HepG2 (cell line): Measurements from ENCODE around the gene ADGRL1. TPM values are rescaled to one million over a fixed set of nuclear protein-coding genes. Genes with fewer than 3 reads are reported as not detected.

Experiments
- ATAC-seq: fragments of 200-7000 bp; cut with Tn5 transposase; 3 replicates; pipeline ENCODE4 v1.9.1; 2020; ENCODE audit warnings: mild to moderate bottlenecking, moderate library complexity
- BruUV-seq: library from RNA; stranded (reverse); fragments of 400-500 nt; replicated peaks from 2 replicates; lab custom pipeline; 2021; lab: Mats Ljungman, UMichigan
- CTCF ChIA-PET: fragments of 300-600 bp; formaldehyde crosslinking; extraction: SDS; loops from one replicate; lab custom pipeline; 2021; ENCODE audit warnings: low total read pairs, inconsistent platforms, low intra/inter-chr PET ratio; lab: Yijun Ruan, JAX
- POLR2A ChIA-PET: fragments of 350-600 bp; sonication (Branson Sonifier 250); formaldehyde crosslinking; loops from one replicate; lab custom pipeline; 2020; ENCODE audit warnings: antibody characterized with exemption, inconsistent platforms; lab: Yijun Ruan, JAX
- DNase-seq: peaks from one replicate; pipeline ENCODE4 v3.0.0-alpha.2; 2015; ENCODE audit warnings: low spot score
- FAIRE-seq: peaks from 3 replicates; lab custom pipeline; 2011; peaks lifted over from hg19 to GRCh38; lab: Jason Lieb, UNC
- H2AFZ ChIP-seq: one replicate; pipeline ENCODE4 v1.6.1; 2011; ENCODE audit warnings: low read length, inconsistent platforms
- H3K27ac ChIP-seq: fragments of 300-600 bp; 3 replicates; pipeline ENCODE4 v1.8.0; 2011; ENCODE audit warnings: mixed run types, mild to moderate bottlenecking, mixed read lengths, low read length, inconsistent platforms; ENCODE audit not compliant: insufficient read depth; ENCODE audit errors: extremely low read length
- H3K27me3 ChIP-seq, 2 experiments: fragments of 200-600 bp in 1 of 2; 2 replicates in 1 of 2; 3 replicates in 1 of 2; pipeline versions ENCODE4 v1.6.0 to v1.8.0; 2011; ENCODE audit warnings: low read length in 2 of 2, mild to moderate bottlenecking in 2 of 2, moderate library complexity in 2 of 2, inconsistent platforms in 1 of 2; ENCODE audit not compliant: insufficient read depth in 2 of 2, control insufficient read depth in 1 of 2
- H3K36me3 ChIP-seq, 2 experiments: fragments of 200-600 bp in 1 of 2; replicated peaks in 1 of 2; 2 replicates in 1 of 2; 3 replicates in 1 of 2; pipeline versions ENCODE4 v1.5.1 to v1.8.0; 2011; ENCODE audit warnings: low read length in 2 of 2, inconsistent platforms in 1 of 2; ENCODE audit not compliant: insufficient read depth in 2 of 2, control insufficient read depth in 1 of 2
- H3K4me1 ChIP-seq: 2 replicates; pipeline ENCODE4 v1.5.1; 2012; ENCODE audit warnings: low read length, inconsistent platforms; ENCODE audit not compliant: insufficient read depth
- H3K4me2 ChIP-seq: 2 replicates; pipeline ENCODE4 v1.6.0; 2011; ENCODE audit warnings: low read depth, low read length, inconsistent platforms
- H3K4me3 ChIP-seq, 3 experiments: fragments of 200-600 bp in 1 of 3; sonication (generic), shearing (Covaris generic) in 1 of 3; replicated peaks in 1 of 3; 2 replicates each; pipeline ENCODE4 v1.5.1; 2011 to 2016; ENCODE audit warnings: low read length in 3 of 3, inconsistent platforms in 2 of 3, low read depth in 2 of 3, mild to moderate bottlenecking in 2 of 3, control low read depth in 1 of 3, mixed read lengths in 1 of 3; ENCODE audit not compliant: insufficient read depth in 1 of 3
- H3K79me2 ChIP-seq: one replicate; pipeline ENCODE4 v1.6.1; 2011; ENCODE audit warnings: low read length, inconsistent platforms; ENCODE audit not compliant: insufficient read depth
- H3K9ac ChIP-seq: 2 replicates; pipeline ENCODE4 v1.6.0; 2011; ENCODE audit warnings: mild to moderate bottlenecking, low read depth, low read length, inconsistent platforms; ENCODE audit not compliant: insufficient read depth
- H3K9me3 ChIP-seq: 2 replicates; pipeline ENCODE4 v1.5.1; 2012; ENCODE audit warnings: mild to moderate bottlenecking, low read length
- H4K20me1 ChIP-seq: 2 replicates; pipeline ENCODE4 v1.6.0; 2011; ENCODE audit warnings: inconsistent platforms, mild to moderate bottlenecking, low read length, moderate library complexity; ENCODE audit not compliant: insufficient read depth
- TOE1 ChIP-seq: sonication (generic); formaldehyde crosslinking; IDR thresholded peaks from 2 replicates; pipeline ENCODE4 v1.4.0; 2020; ENCODE audit warnings: mild to moderate bottlenecking, missing genetic modification reagents
- ZC3H13 ChIP-seq: sonication (generic); formaldehyde crosslinking; IDR thresholded peaks from 2 replicates; pipeline ENCODE4 v1.8.1; 2023; ENCODE audit warnings: mild to moderate bottlenecking, missing genetic modification reagents, moderate library complexity
- ZNF121 ChIP-seq: sonication (generic); formaldehyde crosslinking; IDR thresholded peaks from 2 replicates; pipeline ENCODE4 v1.5.0; 2020; ENCODE audit warnings: mild to moderate bottlenecking, missing genetic modification reagents
- ZNF281 ChIP-seq: sonication (generic); formaldehyde crosslinking; IDR thresholded peaks from 2 replicates; pipeline ENCODE4 v1.4.0; 2020; ENCODE audit warnings: missing genetic modification reagents, borderline replicate concordance
- ZNF547 ChIP-seq: sonication (generic); formaldehyde crosslinking; IDR thresholded peaks from 2 replicates; pipeline ENCODE4 v1.5.1; 2020; ENCODE audit warnings: mild to moderate bottlenecking, missing genetic modification reagents
- WGBS: methylation state at CpG from one replicate; pipeline ENCODE4 v1.1.6; 2017; ENCODE audit warnings: low lambda C conversion rate; 5-methylcytosine and 5-hydroxymethylcytosine counted together
- in situ Hi-C: cut with HindIII; loops from 2 replicates; pipeline ENCODE4 v1.10.0; 2017; ENCODE audit warnings: low pct_unique_long_range_greater_than_20kb; ENCODE audit not compliant: extremely low pct_ligation_motif_present
- intact Hi-C: fragments of 100-400 bp; cut with micrococcal nuclease; formaldehyde crosslinking; loops from one replicate; pipeline ENCODE4 v1.10.0; 2022; ENCODE audit not compliant: unreplicated experiment
- polyA plus RNA-seq, 8 experiments: library from polyadenylated mRNA; depleted of rRNA in 3 of 8; stranded (reverse) in 7 of 8; unstranded in 1 of 8; fragments of >200 nt; fragmentation: Illumina TruSeq in 4 of 8; extraction: Trizol in 4 of 8; gene quantifications; 2 replicates each; pipeline versions ENCODE4 v1.2.1 to v1.2.3, GENCODE V29; 2011 to 2016; ENCODE audit warnings: low read depth in 4 of 8, missing spikeins in 1 of 8, mixed read lengths in 1 of 8; ENCODE audit not compliant: insufficient read depth in 1 of 8
- total RNA-seq, 5 experiments: library from RNA; depleted of rRNA; stranded (reverse); fragments of >200 nt; fragmentation: Illumina TruSeq; extraction: Trizol; gene quantifications; 2 replicates each; pipeline ENCODE4 v1.2.3, GENCODE V29; 2016; ENCODE audit warnings: low read depth in 1 of 5
- TF ChIP-seq, protein P1 (sequence below): sonication (generic); formaldehyde crosslinking; IDR thresholded peaks from 2 replicates; pipeline ENCODE4 v1.4.0; 2020; ENCODE audit warnings: mild to moderate bottlenecking, missing genetic modification reagents

Gene ADGRL1
- total and polyA plus RNA-seq, 2 of the 13 experiments (the other 11 are each of a cell fraction or from before 2014, with no cell fraction given): 0.49 to 1.7 TPM

DNA sequence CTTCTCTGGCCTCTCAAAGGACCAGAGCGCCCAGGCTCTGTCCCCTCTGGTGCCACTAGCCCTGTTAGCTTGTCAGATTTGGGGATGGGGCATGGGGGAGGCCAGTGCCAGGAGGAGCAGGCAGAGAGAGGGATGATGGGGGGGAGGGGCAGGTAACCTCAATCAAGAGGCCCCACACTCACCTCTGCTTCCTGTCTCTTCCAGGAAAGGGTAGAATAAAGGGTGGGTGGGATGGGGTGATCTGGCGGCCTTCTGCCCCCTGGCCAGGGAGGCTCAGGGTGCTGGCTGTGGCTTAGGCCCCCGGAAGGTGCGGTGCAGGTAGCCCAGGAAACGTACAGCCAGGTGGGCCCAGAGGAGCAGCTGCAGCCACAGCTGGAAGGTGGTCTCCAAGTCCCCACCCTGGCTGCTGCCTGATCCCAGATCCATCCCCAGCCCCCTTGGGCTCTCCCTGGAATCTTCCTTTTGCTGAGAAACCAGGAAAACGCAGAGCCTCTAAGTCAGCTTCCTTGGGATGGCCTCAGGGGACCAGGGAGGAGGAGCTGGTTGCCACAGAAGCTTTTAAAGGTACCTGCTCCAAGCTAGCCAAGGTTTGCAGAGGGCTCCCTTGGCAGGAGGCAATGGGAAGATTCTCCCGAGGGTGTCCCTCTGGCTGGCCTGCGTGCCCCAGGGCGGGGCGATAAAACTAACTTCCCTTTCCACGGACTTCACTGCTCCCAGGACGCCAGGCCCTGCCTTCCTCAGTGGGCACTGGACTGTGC is 93.7 kb downstream of the ADGRL1 start (continued):
- TF ChIP-seq ZNF281 (CRISPR knock-in tag): no peak
- TF ChIP-seq TOE1 (CRISPR knock-in tag): no peak
- TF ChIP-seq ZNF547 (CRISPR knock-in tag): no peak

DNA sequence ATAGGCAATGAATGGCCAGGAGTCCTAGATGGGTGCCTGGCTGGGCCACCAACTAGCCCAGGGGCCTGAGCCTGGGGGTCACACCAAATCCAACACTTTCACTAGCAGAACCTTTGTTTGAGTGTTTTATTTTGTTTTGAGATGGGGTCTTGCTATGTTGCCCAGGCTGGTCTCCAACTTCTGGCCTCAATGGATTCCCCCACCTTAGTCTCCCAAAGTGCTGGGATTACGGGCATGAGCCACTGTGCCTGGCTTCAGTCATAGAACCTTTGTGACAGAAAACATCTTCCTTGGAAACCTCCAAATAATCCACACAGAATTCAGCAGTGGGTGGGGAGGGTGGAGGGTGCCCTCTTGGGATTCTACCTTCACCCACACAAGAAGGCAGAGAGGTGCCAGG is 94.5 kb downstream of the ADGRL1 start:
- Histone ChIP-seq H3K4me3 (no peak overlapping the region), H4K20me1 (no peaks in the 10 kb centered on the region), H3K9ac (no peak overlapping the region), H3K36me3 (no peaks in the 10 kb centered on the region), H3K79me2 (peaks cover 7% of the 10 kb centered on the region), H3K4me1 (peaks cover 57% of the 10 kb centered on the region), H2AFZ (no peak overlapping the region), H3K9me3 (no peaks in the 10 kb centered on the region), H3K4me2 (no peak overlapping the region), H3K27ac (no peak overlapping the region), H3K27me3 (no peaks in the 10 kb centered on the region)
- no TSS peak for BruUV-seq
- POLR2A ChIA-PET: no interaction called here
- in situ Hi-C loops: no loop called here
- FAIRE-seq: no peak
- no peak for DNase-seq
- CTCF ChIA-PET: no interaction called here
- intact Hi-C loops: no loop called here
- peak; percentile 59 for TF ChIP-seq ZNF121 (CRISPR knock-in tag)
- TF ChIP-seq, protein P1, sequence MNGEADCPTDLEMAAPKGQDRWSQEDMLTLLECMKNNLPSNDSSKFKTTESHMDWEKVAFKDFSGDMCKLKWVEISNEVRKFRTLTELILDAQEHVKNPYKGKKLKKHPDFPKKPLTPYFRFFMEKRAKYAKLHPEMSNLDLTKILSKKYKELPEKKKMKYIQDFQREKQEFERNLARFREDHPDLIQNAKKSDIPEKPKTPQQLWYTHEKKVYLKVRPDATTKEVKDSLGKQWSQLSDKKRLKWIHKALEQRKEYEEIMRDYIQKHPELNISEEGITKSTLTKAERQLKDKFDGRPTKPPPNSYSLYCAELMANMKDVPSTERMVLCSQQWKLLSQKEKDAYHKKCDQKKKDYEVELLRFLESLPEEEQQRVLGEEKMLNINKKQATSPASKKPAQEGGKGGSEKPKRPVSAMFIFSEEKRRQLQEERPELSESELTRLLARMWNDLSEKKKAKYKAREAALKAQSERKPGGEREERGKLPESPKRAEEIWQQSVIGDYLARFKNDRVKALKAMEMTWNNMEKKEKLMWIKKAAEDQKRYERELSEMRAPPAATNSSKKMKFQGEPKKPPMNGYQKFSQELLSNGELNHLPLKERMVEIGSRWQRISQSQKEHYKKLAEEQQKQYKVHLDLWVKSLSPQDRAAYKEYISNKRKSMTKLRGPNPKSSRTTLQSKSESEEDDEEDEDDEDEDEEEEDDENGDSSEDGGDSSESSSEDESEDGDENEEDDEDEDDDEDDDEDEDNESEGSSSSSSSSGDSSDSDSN (CRISPR knock-in tag): 0 out of 2 replicates have a peak, but pooled peaks have one; percentile 15
- TF ChIP-seq ZC3H13 (CRISPR knock-in tag): no peak
- no peak for ATAC-seq
- 100% methylated on average over 1 of the region's 1 CpG for WGBS
